ENCODE data around the gene TMEM178B.

- TF ChIP-seq POLR2A (IDR thresholded peaks at IDR 0.05) = no peak
- no peak for TF ChIP-seq CTCF (IDR thresholded peaks at IDR 0.05)
Measured at GRCh38 chr7:141328290-141328689, 254.4 kb downstream of the TMEM178B start.

Data from sigmoid colon (tissue), 3 donors.